ENCODE results near the gene SIAH1. TPM values are rescaled to one million over a fixed set of nuclear protein-coding genes. Genes with fewer than 3 reads are reported as not detected.

Gene SIAH1
- total RNA-seq, 1 donor from 2014 or later = 29.4 TPM

DNA sequence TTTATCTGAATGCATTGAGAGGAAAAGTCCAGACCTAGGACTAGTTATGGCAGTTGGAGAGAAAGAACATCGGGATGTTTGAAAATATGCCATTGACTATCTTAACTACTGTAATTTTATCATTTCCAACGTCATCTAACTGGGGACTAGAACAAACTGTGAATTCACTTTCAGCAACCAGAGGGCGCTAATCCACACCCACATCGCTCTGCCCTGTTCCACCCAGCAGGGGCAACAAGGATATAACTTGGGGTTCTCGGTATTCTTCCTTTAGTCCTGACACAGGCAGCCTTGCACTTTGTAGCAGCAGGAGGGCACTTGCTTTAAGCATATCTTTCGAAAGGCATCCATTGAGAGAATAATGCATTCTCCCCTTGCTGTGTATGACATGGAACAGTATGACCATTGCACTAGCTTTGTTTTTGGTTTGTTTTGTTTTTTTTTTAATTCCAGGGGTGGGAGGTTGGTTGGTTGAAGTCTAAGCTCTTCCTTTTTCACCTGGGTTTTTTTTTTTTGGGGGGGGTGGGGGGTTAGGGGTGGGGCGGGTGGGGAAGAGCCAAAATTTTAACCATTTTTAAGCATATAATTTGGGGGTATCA is 31.5 kb downstream of the SIAH1 start:
- TF ChIP-seq, protein P1, sequence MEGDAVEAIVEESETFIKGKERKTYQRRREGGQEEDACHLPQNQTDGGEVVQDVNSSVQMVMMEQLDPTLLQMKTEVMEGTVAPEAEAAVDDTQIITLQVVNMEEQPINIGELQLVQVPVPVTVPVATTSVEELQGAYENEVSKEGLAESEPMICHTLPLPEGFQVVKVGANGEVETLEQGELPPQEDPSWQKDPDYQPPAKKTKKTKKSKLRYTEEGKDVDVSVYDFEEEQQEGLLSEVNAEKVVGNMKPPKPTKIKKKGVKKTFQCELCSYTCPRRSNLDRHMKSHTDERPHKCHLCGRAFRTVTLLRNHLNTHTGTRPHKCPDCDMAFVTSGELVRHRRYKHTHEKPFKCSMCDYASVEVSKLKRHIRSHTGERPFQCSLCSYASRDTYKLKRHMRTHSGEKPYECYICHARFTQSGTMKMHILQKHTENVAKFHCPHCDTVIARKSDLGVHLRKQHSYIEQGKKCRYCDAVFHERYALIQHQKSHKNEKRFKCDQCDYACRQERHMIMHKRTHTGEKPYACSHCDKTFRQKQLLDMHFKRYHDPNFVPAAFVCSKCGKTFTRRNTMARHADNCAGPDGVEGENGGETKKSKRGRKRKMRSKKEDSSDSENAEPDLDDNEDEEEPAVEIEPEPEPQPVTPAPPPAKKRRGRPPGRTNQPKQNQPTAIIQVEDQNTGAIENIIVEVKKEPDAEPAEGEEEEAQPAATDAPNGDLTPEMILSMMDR (IDR thresholded peaks at IDR 0.05) = peak; percentile 87
- Mint-ChIP-seq H3K9me3 (ENCODE audit: unreplicated experiment) (no peaks in the 10 kb centered on the region), H3K27me3 (ENCODE audit: unreplicated experiment) (no peaks in the 10 kb centered on the region), H3K36me3 (ENCODE audit: unreplicated experiment) (peaks cover 41% of the 10 kb centered on the region), H3K4me1 (ENCODE audit: unreplicated experiment) (peaks cover 12% of the 10 kb centered on the region), H3K4me3 (ENCODE audit: unreplicated experiment) (no peak overlapping the region), H3K27ac (ENCODE audit: unreplicated experiment) (peak overlapping the region; percentile 63)
- peak; percentile 77 for DNase-seq (ENCODE audit: extremely low spot score, unreplicated experiment)

- Mint-ChIP-seq H3K4me1 (ENCODE audit: unreplicated experiment) (peaks cover 12% of the 10 kb centered on the region), H3K27me3 (ENCODE audit: unreplicated experiment) (no peaks in the 10 kb centered on the region), H3K27ac (ENCODE audit: unreplicated experiment) (peak overlapping the region; percentile 63), H3K9me3 (ENCODE audit: unreplicated experiment) (no peaks in the 10 kb centered on the region), H3K36me3 (ENCODE audit: unreplicated experiment) (peaks cover 42% of the 10 kb centered on the region), H3K4me3 (ENCODE audit: unreplicated experiment) (no peak overlapping the region)
- peak; percentile 42 for DNase-seq (ENCODE audit: extremely low spot score, unreplicated experiment)
- TF ChIP-seq, protein P1 (IDR thresholded peaks at IDR 0.05) = no peak
Observed at GRCh38 chr16:48352648-48353390, 32.4 kb downstream of the SIAH1 start.

- TF ChIP-seq, protein P1 (IDR thresholded peaks at IDR 0.05) = no peak
- no peaks in the 10 kb centered on the region for H3K27me3 Mint-ChIP-seq (ENCODE audit: unreplicated experiment)
- peaks cover 39% of the 10 kb centered on the region for H3K36me3 Mint-ChIP-seq (ENCODE audit: unreplicated experiment)
- H3K9me3 Mint-ChIP-seq (ENCODE audit: unreplicated experiment) = no peaks in the 10 kb centered on the region
- H3K4me1 Mint-ChIP-seq (ENCODE audit: unreplicated experiment) = peaks cover 9% of the 10 kb centered on the region
- DNase-seq (ENCODE audit: extremely low spot score, unreplicated experiment) = no peak
- no peak overlapping the region for H3K27ac Mint-ChIP-seq (ENCODE audit: unreplicated experiment)
- H3K4me3 Mint-ChIP-seq (ENCODE audit: unreplicated experiment) = no peak overlapping the region
Observed at GRCh38 chr16:48350736-48351135, 34.5 kb downstream of the SIAH1 start.

DNA sequence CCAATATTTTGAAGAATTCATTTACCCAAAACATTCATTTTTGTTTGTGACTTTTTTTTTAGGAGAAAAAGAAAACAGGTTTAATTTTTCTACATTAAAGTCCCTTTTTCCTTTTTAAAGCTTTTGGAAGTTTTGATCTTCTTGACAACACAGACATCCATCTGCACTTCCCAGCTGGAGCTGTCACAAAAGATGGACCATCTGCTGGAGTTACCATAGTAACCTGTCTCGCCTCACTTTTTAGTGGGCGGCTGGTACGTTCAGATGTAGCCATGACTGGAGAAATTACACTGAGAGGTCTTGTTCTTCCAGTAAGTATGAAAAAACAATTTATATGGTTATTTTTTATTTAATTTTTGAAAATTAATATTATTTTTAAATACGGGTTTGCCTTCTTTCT is 37.2 kb downstream of the SIAH1 start:
- H3K4me1 Mint-ChIP-seq (ENCODE audit: unreplicated experiment) = peaks cover 4% of the 10 kb centered on the region
- no peaks in the 10 kb centered on the region for H3K27me3 Mint-ChIP-seq (ENCODE audit: unreplicated experiment)
- H3K36me3 Mint-ChIP-seq (ENCODE audit: unreplicated experiment) = peaks cover 44% of the 10 kb centered on the region

More for the DNA sequence above, 37.2 kb downstream of the SIAH1 start:
- Mint-ChIP-seq H3K27ac (ENCODE audit: unreplicated experiment) (no peak overlapping the region), H3K4me3 (ENCODE audit: unreplicated experiment) (no peak overlapping the region), H3K9me3 (ENCODE audit: unreplicated experiment) (no peaks in the 10 kb centered on the region)
- DNase-seq (ENCODE audit: extremely low spot score, unreplicated experiment) = no peak
- TF ChIP-seq, protein P1 (IDR thresholded peaks at IDR 0.05) = no peak

Data from osteocyte (in vitro differentiated cells).